Measurements from ENCODE around the gene SERPINF2. TPM values are rescaled to one million over a fixed set of nuclear protein-coding genes. Genes with fewer than 3 reads are reported as not detected.

The SERPINF2 gene
- total RNA-seq, 1 donor from 2014 or later, result 0.15 TPM

GRCh38 chr17:1776328-1776727 is 33.7 kb downstream of the SERPINF2 start:
- no peak for TF ChIP-seq CTCF (IDR thresholded peaks at IDR 0.05)
- Mint-ChIP-seq H3K36me3 (ENCODE audit: low read depth) (peaks cover 13% of the 10 kb centered on the region), H3K9me3 (ENCODE audit: low read depth) (no peaks in the 10 kb centered on the region), H3K27me3 (ENCODE audit: low read depth) (no peaks in the 10 kb centered on the region), H3K27ac (ENCODE audit: unreplicated experiment) (no peak overlapping the region), H3K4me1 (ENCODE audit: low read depth) (peaks cover 15% of the 10 kb centered on the region), H3K4me3 (ENCODE audit: unreplicated experiment) (no peak overlapping the region)
- DNase-seq (ENCODE audit: low spot score), result no peak

DNA sequence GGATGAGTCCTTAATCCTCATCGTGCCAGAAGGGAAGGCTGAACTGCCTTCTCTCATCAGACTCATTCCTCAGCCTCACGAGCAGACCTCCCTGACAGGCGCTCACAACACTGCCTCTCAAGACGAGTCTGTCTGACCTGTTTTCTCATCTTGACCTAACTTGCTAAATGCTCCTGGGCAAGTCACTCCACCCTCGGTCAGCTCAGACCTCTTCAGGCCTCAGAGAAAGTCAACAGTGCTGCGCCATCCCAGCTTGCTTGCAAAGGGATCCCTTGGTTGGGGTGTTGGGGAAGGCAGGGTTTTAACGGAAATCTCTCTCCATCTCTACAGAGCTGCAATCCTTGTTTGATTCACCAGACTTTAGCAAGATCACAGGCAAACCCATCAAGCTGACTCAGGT is 34.2 kb downstream of the SERPINF2 start:
- H3K4me1 Mint-ChIP-seq (ENCODE audit: low read depth), result peaks cover 17% of the 10 kb centered on the region
- H3K27ac Mint-ChIP-seq (ENCODE audit: unreplicated experiment), result no peak overlapping the region
- H3K9me3 Mint-ChIP-seq (ENCODE audit: low read depth), result no peaks in the 10 kb centered on the region
- peaks cover 14% of the 10 kb centered on the region for H3K36me3 Mint-ChIP-seq (ENCODE audit: low read depth)
- TF ChIP-seq CTCF (IDR thresholded peaks at IDR 0.05), result no peak
- no peaks in the 10 kb centered on the region for H3K27me3 Mint-ChIP-seq (ENCODE audit: low read depth)
- no peak for DNase-seq (ENCODE audit: low spot score)
- H3K4me3 Mint-ChIP-seq (ENCODE audit: unreplicated experiment), result no peak overlapping the region

GRCh38 chr17:1779571-1780131 is 37.0 kb downstream of the SERPINF2 start:
- peak overlapping the region; percentile 89 for H3K27ac Mint-ChIP-seq (ENCODE audit: unreplicated experiment)
- H3K9me3 Mint-ChIP-seq (ENCODE audit: low read depth), result no peaks in the 10 kb centered on the region
- peaks cover 24% of the 10 kb centered on the region for H3K36me3 Mint-ChIP-seq (ENCODE audit: low read depth)
- no peaks in the 10 kb centered on the region for H3K27me3 Mint-ChIP-seq (ENCODE audit: low read depth)
- H3K4me1 Mint-ChIP-seq (ENCODE audit: low read depth), result peaks cover 36% of the 10 kb centered on the region
- peak overlapping the region; percentile 2 for H3K4me3 Mint-ChIP-seq (ENCODE audit: unreplicated experiment)
- no peak for DNase-seq (ENCODE audit: low spot score)
- no peak for TF ChIP-seq CTCF (IDR thresholded peaks at IDR 0.05)

GRCh38 chr17:1782171-1782567 is 39.5 kb downstream of the SERPINF2 start:
- no peak for DNase-seq (ENCODE audit: low spot score)
- Mint-ChIP-seq H3K9me3 (ENCODE audit: low read depth) (no peaks in the 10 kb centered on the region), H3K27ac (ENCODE audit: unreplicated experiment) (no peak overlapping the region), H3K4me1 (ENCODE audit: low read depth) (peaks cover 51% of the 10 kb centered on the region), H3K4me3 (ENCODE audit: unreplicated experiment) (no peak overlapping the region), H3K36me3 (ENCODE audit: low read depth) (peaks cover 19% of the 10 kb centered on the region), H3K27me3 (ENCODE audit: low read depth) (no peaks in the 10 kb centered on the region)
- TF ChIP-seq CTCF (IDR thresholded peaks at IDR 0.05), result no peak

DNA sequence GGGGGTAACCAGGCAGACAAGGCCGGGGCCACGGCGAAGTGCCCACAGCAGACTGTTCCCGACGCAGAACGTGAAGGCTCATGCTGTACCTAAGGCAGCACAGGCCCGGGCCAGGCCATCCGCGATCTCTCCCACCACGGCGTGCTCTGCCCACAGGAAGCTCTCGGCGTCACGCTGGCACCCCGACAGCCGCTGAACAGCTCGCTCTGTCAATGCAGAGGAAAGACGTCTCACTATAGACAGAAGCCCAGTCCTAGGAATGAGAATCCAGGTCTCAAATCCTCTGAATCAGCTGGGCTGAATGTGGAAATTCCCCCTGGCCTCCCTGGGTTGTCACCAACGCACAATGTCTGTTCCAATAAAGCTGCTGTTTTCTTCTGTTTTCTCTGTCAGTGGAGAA is 40.6 kb downstream of the SERPINF2 start:
- H3K27ac Mint-ChIP-seq (ENCODE audit: unreplicated experiment), result no peak overlapping the region

More for the DNA sequence above, 40.6 kb downstream of the SERPINF2 start:
- no peak for DNase-seq (ENCODE audit: low spot score)
- Mint-ChIP-seq H3K4me1 (ENCODE audit: low read depth) (peaks cover 59% of the 10 kb centered on the region), H3K9me3 (ENCODE audit: low read depth) (no peaks in the 10 kb centered on the region), H3K4me3 (ENCODE audit: unreplicated experiment) (no peak overlapping the region), H3K36me3 (ENCODE audit: low read depth) (peaks cover 15% of the 10 kb centered on the region), H3K27me3 (ENCODE audit: low read depth) (no peaks in the 10 kb centered on the region)
- no peak for TF ChIP-seq CTCF (IDR thresholded peaks at IDR 0.05)
